ENCODE measurements around the gene KRT34.

- TF ChIP-seq, protein P1, sequence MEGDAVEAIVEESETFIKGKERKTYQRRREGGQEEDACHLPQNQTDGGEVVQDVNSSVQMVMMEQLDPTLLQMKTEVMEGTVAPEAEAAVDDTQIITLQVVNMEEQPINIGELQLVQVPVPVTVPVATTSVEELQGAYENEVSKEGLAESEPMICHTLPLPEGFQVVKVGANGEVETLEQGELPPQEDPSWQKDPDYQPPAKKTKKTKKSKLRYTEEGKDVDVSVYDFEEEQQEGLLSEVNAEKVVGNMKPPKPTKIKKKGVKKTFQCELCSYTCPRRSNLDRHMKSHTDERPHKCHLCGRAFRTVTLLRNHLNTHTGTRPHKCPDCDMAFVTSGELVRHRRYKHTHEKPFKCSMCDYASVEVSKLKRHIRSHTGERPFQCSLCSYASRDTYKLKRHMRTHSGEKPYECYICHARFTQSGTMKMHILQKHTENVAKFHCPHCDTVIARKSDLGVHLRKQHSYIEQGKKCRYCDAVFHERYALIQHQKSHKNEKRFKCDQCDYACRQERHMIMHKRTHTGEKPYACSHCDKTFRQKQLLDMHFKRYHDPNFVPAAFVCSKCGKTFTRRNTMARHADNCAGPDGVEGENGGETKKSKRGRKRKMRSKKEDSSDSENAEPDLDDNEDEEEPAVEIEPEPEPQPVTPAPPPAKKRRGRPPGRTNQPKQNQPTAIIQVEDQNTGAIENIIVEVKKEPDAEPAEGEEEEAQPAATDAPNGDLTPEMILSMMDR (conservative IDR thresholded peaks at IDR 0.05; ENCODE audit: low read length): no peak
- TF ChIP-seq EZH2phosphoT487 (IDR thresholded peaks at IDR 0.05; ENCODE audit: borderline replicate concordance, low read depth, low read length): no peak
Measured at GRCh38 chr17:41369023-41369422, 13.1 kb downstream of the KRT34 start.

Measured in OCI-LY7 (cell line).